C4-2B (cell line): Measurements from ENCODE around the gene TMPRSS11A.

Experiments
- H3K27ac ChIP-seq: fragments of 450-650 bp; 2 replicates; pipeline ENCODE4 v1.5.1; 2017
- ZFX ChIP-seq: fragments of 450-650 bp; IDR thresholded peaks from 2 replicates; pipeline ENCODE4 v1.6.1; 2017
- TF ChIP-seq, protein P1 (sequence below): fragments of 450-650 bp; conservative IDR thresholded peaks from 2 replicates; pipeline ENCODE4 v1.5.1; 2017; ENCODE audit warnings: mild to moderate bottlenecking

The TMPRSS11A gene

DNA sequence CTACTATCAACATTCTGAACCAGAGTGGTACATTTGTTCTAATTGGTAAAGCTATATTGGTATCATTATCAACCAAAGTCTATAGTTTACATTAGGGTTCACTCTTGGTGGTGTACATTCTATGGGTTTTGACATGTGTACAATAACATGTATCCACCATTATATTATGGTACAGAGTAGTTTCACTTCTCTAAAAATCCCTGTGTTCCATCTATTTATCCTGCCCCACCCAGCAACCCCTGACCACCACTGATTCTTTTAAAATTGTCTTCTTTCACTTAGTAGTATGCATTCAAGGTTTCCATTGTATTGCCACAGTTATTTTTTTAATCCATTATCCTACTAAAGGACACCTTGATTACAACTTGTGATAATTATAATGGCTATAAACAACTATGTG lies 64.2 kb downstream of the TMPRSS11A start:
- no peak for TF ChIP-seq ZFX
- TF ChIP-seq, protein P1, sequence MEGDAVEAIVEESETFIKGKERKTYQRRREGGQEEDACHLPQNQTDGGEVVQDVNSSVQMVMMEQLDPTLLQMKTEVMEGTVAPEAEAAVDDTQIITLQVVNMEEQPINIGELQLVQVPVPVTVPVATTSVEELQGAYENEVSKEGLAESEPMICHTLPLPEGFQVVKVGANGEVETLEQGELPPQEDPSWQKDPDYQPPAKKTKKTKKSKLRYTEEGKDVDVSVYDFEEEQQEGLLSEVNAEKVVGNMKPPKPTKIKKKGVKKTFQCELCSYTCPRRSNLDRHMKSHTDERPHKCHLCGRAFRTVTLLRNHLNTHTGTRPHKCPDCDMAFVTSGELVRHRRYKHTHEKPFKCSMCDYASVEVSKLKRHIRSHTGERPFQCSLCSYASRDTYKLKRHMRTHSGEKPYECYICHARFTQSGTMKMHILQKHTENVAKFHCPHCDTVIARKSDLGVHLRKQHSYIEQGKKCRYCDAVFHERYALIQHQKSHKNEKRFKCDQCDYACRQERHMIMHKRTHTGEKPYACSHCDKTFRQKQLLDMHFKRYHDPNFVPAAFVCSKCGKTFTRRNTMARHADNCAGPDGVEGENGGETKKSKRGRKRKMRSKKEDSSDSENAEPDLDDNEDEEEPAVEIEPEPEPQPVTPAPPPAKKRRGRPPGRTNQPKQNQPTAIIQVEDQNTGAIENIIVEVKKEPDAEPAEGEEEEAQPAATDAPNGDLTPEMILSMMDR: no peak
- no peak overlapping the region for H3K27ac ChIP-seq

DNA sequence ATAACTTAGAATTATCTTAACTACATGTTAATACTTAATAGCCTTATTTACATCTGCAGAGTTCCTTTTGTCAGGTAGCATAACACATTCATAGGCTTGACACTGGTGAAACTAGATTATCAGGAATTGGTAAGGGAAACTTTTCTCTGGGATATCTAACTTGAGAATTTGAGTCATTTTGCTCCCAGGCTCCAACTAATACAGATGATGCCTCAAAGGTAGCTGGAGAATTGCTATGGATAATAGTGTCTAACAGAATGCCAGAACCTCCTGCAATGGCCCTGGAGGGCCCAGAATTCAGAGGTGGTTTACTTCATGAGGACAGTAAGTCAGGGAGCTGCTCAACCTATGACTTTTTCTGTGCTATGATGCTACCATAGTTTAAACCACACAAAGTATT lies 65.6 kb downstream of the TMPRSS11A start:
- TF ChIP-seq, protein P1: no peak
- TF ChIP-seq ZFX: no peak
- H3K27ac ChIP-seq: no peak overlapping the region

DNA sequence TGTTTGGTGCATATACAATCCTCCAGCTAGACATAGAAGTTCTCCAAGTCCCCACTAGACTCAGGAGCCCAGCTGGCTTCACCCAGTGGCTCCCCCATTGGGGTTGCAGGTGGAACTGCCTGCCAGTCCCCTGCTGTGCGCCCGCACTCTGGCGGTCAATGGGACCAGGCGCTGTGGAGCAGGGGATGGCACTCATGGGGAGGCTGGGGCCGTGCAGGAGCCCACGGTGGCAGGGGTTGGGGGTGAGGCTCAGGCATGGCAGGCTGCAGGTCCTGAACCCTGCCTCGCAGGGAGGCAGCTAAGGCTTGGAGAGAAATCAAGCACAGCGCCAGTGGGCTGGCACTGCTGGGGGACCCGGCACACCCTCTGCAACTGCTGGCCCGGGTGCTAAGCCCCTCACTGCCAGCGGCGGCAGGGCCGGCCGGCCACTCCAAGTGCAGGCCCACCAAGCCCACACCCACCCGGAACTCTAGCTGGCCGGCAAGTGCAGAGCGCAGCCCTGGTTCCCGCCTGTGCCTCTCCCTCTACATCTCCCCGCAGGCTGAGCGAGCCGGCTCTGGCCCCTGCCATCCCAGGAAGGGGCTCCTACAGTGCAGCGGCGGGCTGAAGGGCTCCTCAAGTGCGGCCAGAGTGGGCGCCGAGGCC lies 66.8 kb downstream of the TMPRSS11A start:
- no peak for TF ChIP-seq ZFX
- TF ChIP-seq, protein P1: no peak
- no peak overlapping the region for H3K27ac ChIP-seq

DNA sequence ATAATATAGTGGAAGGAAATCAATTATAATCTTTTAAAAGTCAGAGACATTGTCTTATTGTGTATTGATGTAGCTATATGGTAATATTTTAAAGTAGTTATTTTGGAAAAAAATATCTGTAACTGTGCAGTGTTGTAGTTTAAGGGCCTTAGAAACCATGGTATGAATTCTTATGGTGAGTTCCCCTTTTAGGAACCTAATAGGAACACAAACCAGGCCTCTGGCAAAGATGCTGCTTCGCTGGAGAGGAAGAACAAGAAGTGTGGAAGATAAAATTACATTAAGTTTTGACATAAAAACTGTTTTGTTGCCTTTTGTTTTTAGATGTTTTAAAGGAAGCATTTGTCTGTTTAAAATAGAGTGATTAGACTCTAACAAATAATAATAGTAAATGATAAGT lies 68.6 kb downstream of the TMPRSS11A start:
- H3K27ac ChIP-seq: no peak overlapping the region
- TF ChIP-seq, protein P1: no peak
- no peak for TF ChIP-seq ZFX

DNA sequence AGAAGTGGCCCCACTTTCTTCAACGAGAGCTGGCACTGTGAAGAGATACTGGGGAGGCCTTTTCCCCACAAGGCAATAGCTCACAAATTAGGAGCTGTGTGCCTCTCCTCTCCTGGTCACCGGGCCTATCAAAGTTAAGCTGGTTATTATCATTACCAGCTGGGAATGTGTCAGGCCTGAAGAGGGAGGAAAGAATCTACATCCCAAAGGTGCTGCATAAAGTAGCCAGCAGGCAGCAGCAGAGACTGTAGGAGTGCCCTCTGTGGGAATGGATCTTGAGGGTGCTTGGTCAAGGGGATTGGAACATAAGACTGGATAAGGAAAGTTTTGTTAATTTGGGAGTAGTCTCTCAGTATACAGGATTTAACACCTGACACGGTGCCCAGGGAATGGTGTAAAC lies 70.4 kb downstream of the TMPRSS11A start:
- TF ChIP-seq, protein P1: no peak
- TF ChIP-seq ZFX: no peak
- no peak overlapping the region for H3K27ac ChIP-seq

DNA sequence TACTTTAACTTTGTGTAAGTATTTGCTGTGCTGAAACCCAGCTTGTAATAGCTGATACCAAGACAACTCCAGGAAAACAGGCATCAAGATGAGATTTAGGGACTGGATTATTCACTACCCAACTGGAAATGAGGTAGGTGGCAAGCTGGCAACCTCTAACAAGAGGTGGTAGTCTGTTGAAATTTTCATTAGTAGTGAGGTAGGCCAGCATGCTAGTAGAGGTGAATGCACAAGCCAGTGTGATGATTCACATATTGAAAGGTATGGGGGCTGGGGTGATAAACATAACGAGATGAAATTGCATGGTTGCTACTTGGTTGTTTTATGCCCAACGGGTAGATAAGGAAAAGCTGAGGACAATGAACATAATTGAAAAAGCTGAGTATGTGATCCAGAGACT lies 71.0 kb downstream of the TMPRSS11A start:
- H3K27ac ChIP-seq: no peak overlapping the region
- TF ChIP-seq, protein P1: no peak
- TF ChIP-seq ZFX: no peak

DNA sequence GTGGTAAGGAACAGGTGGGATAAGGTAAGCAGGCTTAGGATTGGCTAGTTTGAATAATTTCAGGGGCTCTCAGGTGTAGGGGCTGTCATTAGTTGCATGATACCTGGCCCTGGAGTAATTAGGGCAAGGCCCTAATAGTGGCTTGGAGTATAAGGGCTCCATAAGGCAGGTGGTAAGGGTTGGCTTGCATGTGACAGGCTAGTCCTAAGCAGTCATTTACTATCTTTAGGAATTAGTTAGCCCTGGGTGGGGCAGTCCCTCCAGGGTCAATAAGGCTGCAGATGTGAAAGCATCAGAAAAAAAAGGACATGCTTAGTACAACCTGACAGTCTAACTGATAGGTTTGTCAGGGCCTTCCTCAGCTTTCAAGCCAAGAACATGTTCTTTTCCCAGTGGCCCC lies 71.6 kb downstream of the TMPRSS11A start:
- no peak for TF ChIP-seq ZFX
- TF ChIP-seq, protein P1: no peak
- no peak overlapping the region for H3K27ac ChIP-seq
